HepG2 (cell line): Measurements from ENCODE around the gene NGB.

ENCODE experiments used
- EHMT2 ChIP-seq: fragments of 200-600 bp; sonication (generic); IDR thresholded peaks from 2 replicates; pipeline ENCODE4 v1.7.0; 2017; ENCODE audit warnings: antibody characterized with exemption, low read depth, low read length, borderline replicate concordance
- MED8 ChIP-seq: sonication (generic); formaldehyde crosslinking; IDR thresholded peaks from 2 replicates; pipeline ENCODE4 v1.8.1; 2023; ENCODE audit warnings: mild to moderate bottlenecking, missing genetic modification reagents; ENCODE audit not compliant: insufficient replicate concordance
- RFX5 ChIP-seq: IDR thresholded peaks from 2 replicates; pipeline ENCODE4 v1.6.1; 2011; ENCODE audit warnings: low read depth, low read length, improper control_type of control experiment
- YY1 ChIP-seq: IDR thresholded peaks from 2 replicates; pipeline ENCODE4 v1.6.1; 2011; ENCODE audit warnings: low read length, low read depth, moderate library complexity, mild to moderate bottlenecking; ENCODE audit not compliant: insufficient read depth, insufficient replicate concordance
- ZNF251 ChIP-seq: sonication (generic); formaldehyde crosslinking; IDR thresholded peaks from 2 replicates; pipeline ENCODE4 v1.9.0; 2021; ENCODE audit warnings: mild to moderate bottlenecking, missing genetic modification reagents
- ZNF296 ChIP-seq: sonication (generic); formaldehyde crosslinking; conservative IDR thresholded peaks from 2 replicates; pipeline ENCODE4 v1.5.0; 2020; ENCODE audit warnings: mild to moderate bottlenecking, missing genetic modification reagents
- TF ChIP-seq, protein P1 (sequence below): sonication (generic); formaldehyde crosslinking; IDR thresholded peaks from 2 replicates; pipeline ENCODE4 v1.4.0; 2020; ENCODE audit warnings: missing genetic modification reagents
- TF ChIP-seq, protein P2 (sequence below): sonication (generic); formaldehyde crosslinking; IDR thresholded peaks from one replicate; pipeline ENCODE4 v1.5.1; 2020; ENCODE audit warnings: mild to moderate bottlenecking, missing genetic modification reagents; ENCODE audit errors: not compliant biosample characterization
- TF ChIP-seq, protein P3 (sequence below), 2 experiments: sonication (generic) in 1 of 2; formaldehyde crosslinking in 1 of 2; IDR thresholded peaks; 2 replicates each; pipeline versions ENCODE4 v1.5.1 to v1.6.1; 2011 to 2020; ENCODE audit warnings: borderline replicate concordance in 1 of 2, low read depth in 1 of 2, low read length in 1 of 2, mild to moderate bottlenecking in 1 of 2, missing genetic modification reagents in 1 of 2, moderate library complexity in 1 of 2
- TF ChIP-seq, protein P4 (sequence below): IDR thresholded peaks from 2 replicates; pipeline ENCODE4 v1.6.1; 2016; ENCODE audit warnings: missing compliant biosample characterization, missing genetic modification reagents, borderline replicate concordance
- TF ChIP-seq, protein P5 (sequence below): sonication (generic); formaldehyde crosslinking; IDR thresholded peaks from 2 replicates; pipeline ENCODE4 v1.8.1; 2023; ENCODE audit warnings: mild to moderate bottlenecking, inconsistent platforms, moderate library complexity, missing genetic modification reagents, borderline replicate concordance
- TF ChIP-seq, protein P6 (sequence below): sonication (generic); formaldehyde crosslinking; IDR thresholded peaks from 2 replicates; pipeline ENCODE4 v1.4.0; 2020; ENCODE audit warnings: low read depth, mild to moderate bottlenecking, missing genetic modification reagents

DNA sequence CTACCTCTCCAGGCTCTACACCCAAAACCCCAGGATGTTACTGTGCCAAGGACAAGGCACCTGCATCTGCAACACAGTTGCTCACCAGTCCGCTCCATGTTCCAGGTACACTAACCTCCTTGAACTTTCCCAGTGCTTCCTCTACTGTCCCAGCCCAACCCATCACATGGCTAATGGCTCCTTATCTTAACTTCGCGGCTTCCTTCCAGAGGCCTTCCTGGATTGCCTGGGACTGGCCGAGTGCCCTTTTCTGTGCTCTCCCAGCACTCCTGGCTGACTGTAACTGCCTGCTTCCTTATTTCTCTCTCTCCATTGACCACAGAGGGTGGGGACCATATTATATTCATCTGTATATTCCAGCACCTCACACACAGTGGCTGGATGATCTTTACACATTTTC is 28.8 kb upstream of the NGB start:
- TF ChIP-seq RFX5 (no peak), MED8 (no peak), ZNF296 (no peak), EHMT2 (no peak), YY1 (no peak), ZNF251 (CRISPR knock-in tag) (no peak)
- TF ChIP-seq, protein P1, sequence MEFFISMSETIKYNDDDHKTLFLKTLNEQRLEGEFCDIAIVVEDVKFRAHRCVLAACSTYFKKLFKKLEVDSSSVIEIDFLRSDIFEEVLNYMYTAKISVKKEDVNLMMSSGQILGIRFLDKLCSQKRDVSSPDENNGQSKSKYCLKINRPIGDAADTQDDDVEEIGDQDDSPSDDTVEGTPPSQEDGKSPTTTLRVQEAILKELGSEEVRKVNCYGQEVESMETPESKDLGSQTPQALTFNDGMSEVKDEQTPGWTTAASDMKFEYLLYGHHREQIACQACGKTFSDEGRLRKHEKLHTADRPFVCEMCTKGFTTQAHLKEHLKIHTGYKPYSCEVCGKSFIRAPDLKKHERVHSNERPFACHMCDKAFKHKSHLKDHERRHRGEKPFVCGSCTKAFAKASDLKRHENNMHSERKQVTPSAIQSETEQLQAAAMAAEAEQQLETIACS (CRISPR knock-in tag) = no peak
- TF ChIP-seq, protein P2, sequence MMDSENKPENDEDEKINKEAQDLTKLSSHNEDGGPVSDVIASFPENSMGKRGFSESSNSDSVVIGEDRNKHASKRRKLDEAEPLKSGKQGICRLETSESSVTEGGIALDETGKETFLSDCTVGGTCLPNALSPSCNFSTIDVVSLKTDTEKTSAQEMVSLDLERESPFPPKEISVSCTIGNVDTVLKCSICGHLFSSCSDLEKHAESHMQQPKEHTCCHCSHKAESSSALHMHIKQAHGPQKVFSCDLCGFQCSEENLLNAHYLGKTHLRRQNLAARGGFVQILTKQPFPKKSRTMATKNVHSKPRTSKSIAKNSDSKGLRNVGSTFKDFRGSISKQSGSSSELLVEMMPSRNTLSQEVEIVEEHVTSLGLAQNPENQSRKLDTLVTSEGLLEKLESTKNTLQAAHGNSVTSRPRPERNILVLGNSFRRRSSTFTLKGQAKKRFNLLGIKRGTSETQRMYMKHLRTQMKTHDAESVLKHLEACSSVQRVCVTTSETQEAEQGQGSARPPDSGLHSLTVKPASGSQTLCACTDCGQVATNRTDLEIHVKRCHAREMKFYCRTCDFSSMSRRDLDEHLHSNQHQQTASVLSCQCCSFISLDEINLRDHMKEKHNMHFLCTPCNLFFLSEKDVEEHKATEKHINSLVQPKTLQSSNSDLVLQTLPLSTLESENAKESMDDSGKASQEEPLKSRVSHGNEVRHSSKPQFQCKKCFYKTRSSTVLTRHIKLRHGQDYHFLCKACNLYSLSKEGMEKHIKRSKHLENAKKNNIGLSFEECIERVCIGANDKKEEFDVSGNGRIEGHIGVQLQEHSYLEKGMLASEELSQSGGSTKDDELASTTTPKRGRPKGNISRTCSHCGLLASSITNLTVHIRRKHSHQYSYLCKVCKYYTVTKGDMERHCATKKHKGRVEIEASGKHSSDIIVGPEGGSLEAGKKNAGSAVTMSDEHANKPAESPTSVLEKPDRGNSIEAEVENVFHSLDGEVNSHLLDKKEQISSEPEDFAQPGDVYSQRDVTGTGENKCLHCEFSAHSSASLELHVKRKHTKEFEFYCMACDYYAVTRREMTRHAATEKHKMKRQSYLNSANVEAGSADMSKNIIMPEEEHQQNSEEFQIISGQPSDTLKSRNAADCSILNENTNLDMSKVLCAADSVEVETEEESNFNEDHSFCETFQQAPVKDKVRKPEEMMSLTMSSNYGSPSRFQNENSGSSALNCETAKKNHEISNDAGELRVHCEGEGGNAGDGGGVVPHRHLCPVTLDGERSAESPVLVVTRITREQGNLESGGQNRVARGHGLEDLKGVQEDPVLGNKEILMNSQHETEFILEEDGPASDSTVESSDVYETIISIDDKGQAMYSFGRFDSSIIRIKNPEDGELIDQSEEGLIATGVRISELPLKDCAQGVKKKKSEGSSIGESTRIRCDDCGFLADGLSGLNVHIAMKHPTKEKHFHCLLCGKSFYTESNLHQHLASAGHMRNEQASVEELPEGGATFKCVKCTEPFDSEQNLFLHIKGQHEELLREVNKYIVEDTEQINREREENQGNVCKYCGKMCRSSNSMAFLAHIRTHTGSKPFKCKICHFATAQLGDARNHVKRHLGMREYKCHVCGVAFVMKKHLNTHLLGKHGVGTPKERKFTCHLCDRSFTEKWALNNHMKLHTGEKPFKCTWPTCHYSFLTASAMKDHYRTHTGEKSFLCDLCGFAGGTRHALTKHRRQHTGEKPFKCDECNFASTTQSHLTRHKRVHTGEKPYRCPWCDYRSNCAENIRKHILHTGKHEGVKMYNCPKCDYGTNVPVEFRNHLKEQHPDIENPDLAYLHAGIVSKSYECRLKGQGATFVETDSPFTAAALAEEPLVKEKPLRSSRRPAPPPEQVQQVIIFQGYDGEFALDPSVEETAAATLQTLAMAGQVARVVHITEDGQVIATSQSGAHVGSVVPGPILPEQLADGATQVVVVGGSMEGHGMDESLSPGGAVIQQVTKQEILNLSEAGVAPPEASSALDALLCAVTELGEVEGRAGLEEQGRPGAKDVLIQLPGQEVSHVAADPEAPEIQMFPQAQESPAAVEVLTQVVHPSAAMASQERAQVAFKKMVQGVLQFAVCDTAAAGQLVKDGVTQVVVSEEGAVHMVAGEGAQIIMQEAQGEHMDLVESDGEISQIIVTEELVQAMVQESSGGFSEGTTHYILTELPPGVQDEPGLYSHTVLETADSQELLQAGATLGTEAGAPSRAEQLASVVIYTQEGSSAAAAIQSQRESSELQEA (CRISPR knock-in tag) = no peak
- TF ChIP-seq, protein P3, sequence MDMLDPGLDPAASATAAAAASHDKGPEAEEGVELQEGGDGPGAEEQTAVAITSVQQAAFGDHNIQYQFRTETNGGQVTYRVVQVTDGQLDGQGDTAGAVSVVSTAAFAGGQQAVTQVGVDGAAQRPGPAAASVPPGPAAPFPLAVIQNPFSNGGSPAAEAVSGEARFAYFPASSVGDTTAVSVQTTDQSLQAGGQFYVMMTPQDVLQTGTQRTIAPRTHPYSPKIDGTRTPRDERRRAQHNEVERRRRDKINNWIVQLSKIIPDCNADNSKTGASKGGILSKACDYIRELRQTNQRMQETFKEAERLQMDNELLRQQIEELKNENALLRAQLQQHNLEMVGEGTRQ (IDR thresholded peaks at IDR 0.05; ENCODE audit: low read depth, low read length) = no peak
- TF ChIP-seq, protein P3 (CRISPR knock-in tag; IDR thresholded peaks at IDR 0.05; ENCODE audit: borderline replicate concordance) = no peak
- TF ChIP-seq, protein P4, sequence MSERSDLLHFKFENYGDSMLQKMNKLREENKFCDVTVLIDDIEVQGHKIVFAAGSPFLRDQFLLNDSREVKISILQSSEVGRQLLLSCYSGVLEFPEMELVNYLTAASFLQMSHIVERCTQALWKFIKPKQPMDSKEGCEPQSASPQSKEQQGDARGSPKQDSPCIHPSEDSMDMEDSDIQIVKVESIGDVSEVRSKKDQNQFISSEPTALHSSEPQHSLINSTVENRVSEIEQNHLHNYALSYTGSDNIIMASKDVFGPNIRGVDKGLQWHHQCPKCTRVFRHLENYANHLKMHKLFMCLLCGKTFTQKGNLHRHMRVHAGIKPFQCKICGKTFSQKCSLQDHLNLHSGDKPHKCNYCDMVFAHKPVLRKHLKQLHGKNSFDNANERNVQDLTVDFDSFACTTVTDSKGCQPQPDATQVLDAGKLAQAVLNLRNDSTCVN (CRISPR knock-in tag) = no peak
- TF ChIP-seq, protein P5, sequence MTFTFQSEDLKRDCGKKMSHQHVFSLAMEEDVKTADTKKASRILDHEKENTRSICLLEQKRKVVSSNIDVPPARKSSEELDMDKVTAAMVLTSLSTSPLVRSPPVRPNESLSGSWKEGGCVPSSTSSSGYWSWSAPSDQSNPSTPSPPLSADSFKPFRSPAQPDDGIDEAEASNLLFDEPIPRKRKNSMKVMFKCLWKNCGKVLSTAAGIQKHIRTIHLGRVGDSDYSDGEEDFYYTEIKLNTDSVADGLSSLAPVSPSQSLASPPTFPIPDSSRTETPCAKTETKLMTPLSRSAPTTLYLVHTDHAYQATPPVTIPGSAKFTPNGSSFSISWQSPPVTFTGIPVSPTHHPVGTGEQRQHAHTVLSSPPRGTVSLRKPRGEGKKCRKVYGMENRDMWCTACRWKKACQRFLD (CRISPR knock-in tag) = no peak
- TF ChIP-seq, protein P6, sequence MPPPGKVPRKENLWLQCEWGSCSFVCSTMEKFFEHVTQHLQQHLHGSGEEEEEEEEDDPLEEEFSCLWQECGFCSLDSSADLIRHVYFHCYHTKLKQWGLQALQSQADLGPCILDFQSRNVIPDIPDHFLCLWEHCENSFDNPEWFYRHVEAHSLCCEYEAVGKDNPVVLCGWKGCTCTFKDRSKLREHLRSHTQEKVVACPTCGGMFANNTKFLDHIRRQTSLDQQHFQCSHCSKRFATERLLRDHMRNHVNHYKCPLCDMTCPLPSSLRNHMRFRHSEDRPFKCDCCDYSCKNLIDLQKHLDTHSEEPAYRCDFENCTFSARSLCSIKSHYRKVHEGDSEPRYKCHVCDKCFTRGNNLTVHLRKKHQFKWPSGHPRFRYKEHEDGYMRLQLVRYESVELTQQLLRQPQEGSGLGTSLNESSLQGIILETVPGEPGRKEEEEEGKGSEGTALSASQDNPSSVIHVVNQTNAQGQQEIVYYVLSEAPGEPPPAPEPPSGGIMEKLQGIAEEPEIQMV = no peak
